Endodermal cell (in vitro differentiated cells): Measurements from ENCODE around the gene ANKRD10. TPM values are rescaled to one million over a fixed set of nuclear protein-coding genes. Genes with fewer than 3 reads are reported as not detected.

Experiments
- DNase-seq: peaks from one replicate; pipeline ENCODE4 v3.0.0-alpha.2; 2017
- H3K27ac ChIP-seq: 2 replicates; pipeline ENCODE4 v1.5.1; 2013; ENCODE audit warnings: mild to moderate bottlenecking, low read depth, low read length, moderate library complexity
- H3K27me3 ChIP-seq: 2 replicates; pipeline ENCODE4 v1.6.1; 2013; ENCODE audit warnings: mild to moderate bottlenecking, low read length, moderate library complexity; ENCODE audit not compliant: insufficient read depth, control insufficient read depth, poor library complexity, severe bottlenecking
- H3K36me3 ChIP-seq: 2 replicates; pipeline ENCODE4 v1.7.0; 2013; ENCODE audit warnings: mild to moderate bottlenecking, low read length, moderate library complexity; ENCODE audit not compliant: control insufficient read depth, insufficient read depth
- H3K4me1 ChIP-seq: one replicate; pipeline ENCODE4 v1.7.0; 2013; ENCODE audit warnings: low read length; ENCODE audit not compliant: control insufficient read depth, insufficient read depth
- H3K4me3 ChIP-seq: 2 replicates; pipeline ENCODE4 v1.5.1; 2013; ENCODE audit warnings: mild to moderate bottlenecking, low read length, moderate library complexity
- H3K9ac ChIP-seq: 2 replicates; pipeline ENCODE4 v1.6.1; 2013; ENCODE audit warnings: mild to moderate bottlenecking, low read length, moderate library complexity; ENCODE audit not compliant: poor library complexity, severe bottlenecking; ENCODE audit errors: extremely low read depth
- H3K9me3 ChIP-seq: 2 replicates; pipeline ENCODE4 v1.6.1; 2013; ENCODE audit warnings: mild to moderate bottlenecking, low read length, moderate library complexity; ENCODE audit not compliant: control insufficient read depth
- H3K27ac Mint-ChIP-seq: 2 replicates; pipeline ENCODE4 v1.8.0; 2020; ENCODE audit warnings: mixed read lengths
- H3K27me3 Mint-ChIP-seq: 2 replicates; pipeline ENCODE4 v1.8.0; 2021; ENCODE audit warnings: mild to moderate bottlenecking, mixed read lengths; ENCODE audit not compliant: insufficient read depth
- H3K36me3 Mint-ChIP-seq: 2 replicates; pipeline ENCODE4 v1.8.0; 2020; ENCODE audit warnings: low read depth, mixed read lengths
- H3K4me1 Mint-ChIP-seq: 2 replicates; pipeline ENCODE4 v1.8.0; 2020; ENCODE audit warnings: mixed read lengths
- H3K4me3 Mint-ChIP-seq: 2 replicates; pipeline ENCODE4 v1.8.0; 2020; ENCODE audit warnings: mild to moderate bottlenecking, moderate library complexity, mixed read lengths
- H3K9me3 Mint-ChIP-seq: 2 replicates; pipeline ENCODE4 v1.8.0; 2020; ENCODE audit warnings: mild to moderate bottlenecking, mixed read lengths
- CTCF ChIP-seq: fragments of 200-600 bp; sonication (generic); conservative IDR thresholded peaks from 2 replicates; pipeline ENCODE4 v1.5.0; 2021; ENCODE audit warnings: antibody characterized with exemption, mild to moderate bottlenecking
- WGBS, 2 experiments: methylation state at CpG; one replicate each; pipeline versions ENCODE4 v1.1.5 to v1.1.7; 2013; ENCODE audit warnings: missing lambda C conversion rate in 2 of 2, mixed read lengths in 1 of 2; ENCODE audit not compliant: insufficient coverage in 1 of 2, insufficient read length in 1 of 2; 5-methylcytosine and 5-hydroxymethylcytosine counted together
- total RNA-seq, 2 donors: library from RNA; stranded (reverse); fragmentation: NEBNext Ultra II Directional in 1 of 2; extraction: Animal tissue kit (Norgen Biotek cat#: 25700) in 1 of 2; gene quantifications; 2 replicates in 1 of 2; 3 replicates in 1 of 2; pipeline ENCODE4 v1.2.1, GENCODE V29; 2021

ANKRD10 gene
- total RNA-seq, 2 donors from 2014 or later, result 148 to 182 TPM

DNA sequence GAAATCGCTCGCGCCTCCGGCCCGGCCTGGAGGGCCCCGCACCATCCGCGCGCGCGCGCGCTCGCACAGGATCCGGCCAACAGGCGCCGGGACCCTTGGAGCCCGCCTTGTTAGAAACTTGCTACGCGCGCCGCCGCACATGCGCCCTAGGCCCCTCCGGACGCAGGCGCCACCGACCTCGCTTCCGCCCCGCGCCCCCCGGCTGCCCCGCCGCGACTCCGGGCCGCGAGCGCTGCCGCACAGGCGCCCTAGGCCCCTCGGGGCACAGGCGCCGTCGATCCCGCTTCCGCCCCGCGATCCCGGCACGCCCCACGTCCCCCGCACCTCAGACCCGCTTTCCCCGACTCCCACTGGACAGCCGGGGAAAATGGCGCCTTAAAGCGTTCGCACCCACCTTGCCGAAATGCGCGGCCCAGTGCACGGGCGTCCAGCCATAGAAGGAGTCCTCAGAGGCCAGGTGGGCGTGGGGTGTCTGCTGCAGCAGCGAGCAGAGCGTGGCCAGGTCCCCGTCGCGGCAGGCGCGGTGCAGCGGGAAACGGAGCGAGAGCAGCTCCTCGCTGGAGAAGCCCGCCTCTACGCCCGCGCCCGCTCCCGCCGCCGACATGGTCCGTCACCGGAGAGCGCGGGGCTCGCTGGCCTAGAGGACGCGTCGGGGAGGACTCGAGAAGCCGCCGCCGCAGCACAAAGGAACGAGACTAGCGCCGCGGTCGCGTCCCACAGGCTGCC is 375 bp downstream of the ANKRD10 start:
- no peak for TF ChIP-seq CTCF

DNA sequence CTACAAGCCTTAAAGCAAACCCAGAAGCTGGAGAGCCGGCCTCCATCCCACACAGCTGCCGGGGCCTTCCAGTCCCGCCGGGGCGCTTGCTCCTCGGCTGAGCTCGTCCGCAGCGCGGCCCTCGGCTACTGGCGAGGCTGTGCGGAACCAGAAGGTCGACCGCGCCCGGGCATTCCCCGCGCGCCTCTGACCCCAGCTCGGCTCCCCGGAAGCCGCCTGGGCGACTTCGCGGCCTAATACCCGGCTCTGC is 863 bp downstream of the ANKRD10 start:
- TF ChIP-seq CTCF, result no peak
- H3K27ac Mint-ChIP-seq, result peak overlapping the region; percentile 89
- H3K27me3 Mint-ChIP-seq, result no peaks in the 10 kb centered on the region
- peaks cover 46% of the 10 kb centered on the region for H3K4me1 Mint-ChIP-seq
- H3K4me1 ChIP-seq, result peaks cover 9% of the 10 kb centered on the region
- peak overlapping the region; percentile 99 for H3K27ac ChIP-seq
- H3K9ac ChIP-seq, result peak overlapping the region; percentile 95
- no peaks in the 10 kb centered on the region for H3K27me3 ChIP-seq
- peaks cover 24% of the 10 kb centered on the region for H3K36me3 ChIP-seq
- peak overlapping the region; percentile 87 for H3K4me3 Mint-ChIP-seq
- H3K4me3 ChIP-seq, result peak overlapping the region; percentile 99
- no peaks in the 10 kb centered on the region for H3K9me3 Mint-ChIP-seq
- peaks cover 26% of the 10 kb centered on the region for H3K36me3 Mint-ChIP-seq
- WGBS, 2 experiments, result 0% methylated on average over 27 of the region's 27 CpGs; no CpG with 5 or more reads in 1 of the 2 experiments
- no peaks in the 10 kb centered on the region for H3K9me3 ChIP-seq
- no peak for DNase-seq

More for the DNA sequence above, 375 bp downstream of the ANKRD10 start:
- H3K9me3 Mint-ChIP-seq, result no peaks in the 10 kb centered on the region
- no peaks in the 10 kb centered on the region for H3K27me3 Mint-ChIP-seq
- peak overlapping the region; percentile 87 for H3K4me3 Mint-ChIP-seq
- peaks cover 21% of the 10 kb centered on the region for H3K36me3 Mint-ChIP-seq
- no peaks in the 10 kb centered on the region for H3K9me3 ChIP-seq
- H3K27me3 ChIP-seq, result no peaks in the 10 kb centered on the region
- H3K4me1 ChIP-seq, result peaks cover 6% of the 10 kb centered on the region
- H3K36me3 ChIP-seq, result peaks cover 19% of the 10 kb centered on the region
- H3K4me1 Mint-ChIP-seq, result peaks cover 41% of the 10 kb centered on the region
- peak overlapping the region; percentile 95 for H3K9ac ChIP-seq
- peak overlapping the region; percentile 99 for H3K27ac ChIP-seq
- peak overlapping the region; percentile 96 for H3K27ac Mint-ChIP-seq
- peak; percentile 87 for DNase-seq
- WGBS, 2 experiments, result 0% methylated on average over 9 to 103 of the region's 103 CpGs
- H3K4me3 ChIP-seq, result peak overlapping the region; percentile 99

DNA sequence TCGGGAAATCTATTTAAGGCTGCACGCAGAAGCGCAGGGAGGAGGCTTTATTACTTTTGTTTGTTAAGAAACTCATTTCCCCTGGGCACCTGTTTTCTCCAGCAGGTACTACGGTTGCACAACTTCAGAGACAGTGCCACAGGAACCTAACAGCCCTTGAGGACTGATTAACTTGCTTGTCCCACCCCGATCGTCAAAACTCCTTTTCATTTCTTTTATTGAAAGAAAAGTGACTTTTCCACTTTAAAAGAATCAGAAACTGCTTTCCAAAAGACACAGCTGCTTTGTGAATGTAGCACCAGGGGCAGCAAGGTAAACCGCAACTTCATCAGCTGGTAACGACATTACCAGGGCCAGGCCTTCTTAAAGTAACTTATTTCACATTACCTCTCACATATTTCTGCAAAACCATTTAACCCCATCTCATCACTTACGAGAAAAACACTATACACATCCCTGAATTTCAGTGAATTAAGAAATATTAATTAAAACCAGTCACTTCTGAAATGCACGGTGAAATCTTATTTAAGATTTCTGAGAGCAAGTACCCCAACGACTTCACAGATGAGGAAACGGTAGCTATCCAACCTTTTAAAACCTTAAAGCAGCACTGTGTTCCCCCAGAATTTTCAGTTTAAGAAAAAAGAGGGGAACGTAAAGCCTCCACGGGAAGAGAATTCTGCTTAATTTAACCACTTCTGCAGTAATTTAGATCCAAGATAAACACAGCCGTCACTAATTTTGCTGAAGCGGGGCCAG is 1.4 kb downstream of the ANKRD10 start:
- Histone ChIP-seq H3K4me1 (peaks cover 14% of the 10 kb centered on the region), H3K27me3 (no peaks in the 10 kb centered on the region), H3K9ac (peak overlapping the region; percentile 95), H3K36me3 (peaks cover 29% of the 10 kb centered on the region), H3K27ac (peak overlapping the region; percentile 99), H3K4me3 (peak overlapping the region; percentile 99), H3K9me3 (no peaks in the 10 kb centered on the region)
- peak overlapping the region; percentile 89 for H3K27ac Mint-ChIP-seq
- DNase-seq, result no peak
- peaks cover 29% of the 10 kb centered on the region for H3K36me3 Mint-ChIP-seq
- 2 to 8% methylated on average over 9 to 16 of the region's 16 CpGs for WGBS, 2 experiments
- TF ChIP-seq CTCF, result no peak
- H3K27me3 Mint-ChIP-seq, result no peaks in the 10 kb centered on the region
- peak overlapping the region; percentile 87 for H3K4me3 Mint-ChIP-seq
- peaks cover 51% of the 10 kb centered on the region for H3K4me1 Mint-ChIP-seq
- H3K9me3 Mint-ChIP-seq, result no peaks in the 10 kb centered on the region
